Measurements from ENCODE around the gene NEK2.

- TF ChIP-seq CTCF (IDR thresholded peaks at IDR 0.05), result no peak
- TF ChIP-seq POLR2A (IDR thresholded peaks at IDR 0.05), result no peak
Observed at GRCh38 chr1:211723273-211723672, 47.9 kb upstream of the NEK2 start.
